ENCODE data around the gene FOXO3. TPM values are rescaled to one million over a fixed set of nuclear protein-coding genes. Genes with fewer than 3 reads are reported as not detected.
A peak's percentile ranks its signal among the peaks of the same experiment; 100 is the strongest.

FOXO3 gene
- total RNA-seq, 1 donor from 2014 or later: 32.4 TPM

DNA sequence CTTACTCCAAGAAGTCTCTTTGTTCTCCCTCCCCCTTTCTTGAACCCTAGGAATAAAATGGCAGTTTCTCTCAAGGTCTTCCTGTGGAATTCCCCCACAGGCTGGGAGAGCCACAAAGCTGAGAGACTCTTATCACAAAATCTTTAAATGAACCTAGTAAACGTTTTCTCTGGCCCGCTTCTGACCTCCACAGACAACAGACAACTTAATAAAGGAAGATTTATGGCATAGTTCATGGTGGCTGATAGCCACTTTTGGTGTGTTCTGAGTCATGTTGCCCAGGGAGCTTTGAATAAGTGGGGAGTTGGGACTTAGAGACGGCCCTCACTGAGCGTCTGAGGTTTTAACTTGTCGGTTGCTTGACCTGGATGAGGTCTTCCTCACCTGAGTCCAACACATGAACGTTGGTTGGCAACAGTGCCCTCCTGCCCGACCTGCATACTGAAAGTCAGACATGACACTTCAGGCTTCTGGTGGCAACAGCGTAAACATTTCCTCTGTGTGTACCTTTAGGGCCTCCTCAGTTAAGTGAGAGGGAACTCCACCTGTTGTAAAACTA lies 124.1 kb downstream of the FOXO3 start:
- intact Hi-C loops (cut with DNase I): no loop called here
- ATAC-seq (ENCODE audit: poor library complexity) (no peak), DNase-seq (no peak)

- ATAC-seq (ENCODE audit: poor library complexity): no peak
- DNase-seq: no peak
- intact Hi-C loops (cut with DNase I): no loop called here
Observed at GRCh38 chr6:108685970-108686369, 125.3 kb downstream of the FOXO3 start.

GRCh38 chr6:108686896-108687295 lies 126.2 kb downstream of the FOXO3 start:
- DNase-seq (no peak), ATAC-seq (ENCODE audit: poor library complexity) (no peak)
- intact Hi-C loops (cut with DNase I): no loop called here

- DNase-seq (no peak), ATAC-seq (ENCODE audit: poor library complexity) (no peak)
- intact Hi-C loops (cut with DNase I): no loop called here
Observed at GRCh38 chr6:108687921-108688320, 127.2 kb downstream of the FOXO3 start.

DNA sequence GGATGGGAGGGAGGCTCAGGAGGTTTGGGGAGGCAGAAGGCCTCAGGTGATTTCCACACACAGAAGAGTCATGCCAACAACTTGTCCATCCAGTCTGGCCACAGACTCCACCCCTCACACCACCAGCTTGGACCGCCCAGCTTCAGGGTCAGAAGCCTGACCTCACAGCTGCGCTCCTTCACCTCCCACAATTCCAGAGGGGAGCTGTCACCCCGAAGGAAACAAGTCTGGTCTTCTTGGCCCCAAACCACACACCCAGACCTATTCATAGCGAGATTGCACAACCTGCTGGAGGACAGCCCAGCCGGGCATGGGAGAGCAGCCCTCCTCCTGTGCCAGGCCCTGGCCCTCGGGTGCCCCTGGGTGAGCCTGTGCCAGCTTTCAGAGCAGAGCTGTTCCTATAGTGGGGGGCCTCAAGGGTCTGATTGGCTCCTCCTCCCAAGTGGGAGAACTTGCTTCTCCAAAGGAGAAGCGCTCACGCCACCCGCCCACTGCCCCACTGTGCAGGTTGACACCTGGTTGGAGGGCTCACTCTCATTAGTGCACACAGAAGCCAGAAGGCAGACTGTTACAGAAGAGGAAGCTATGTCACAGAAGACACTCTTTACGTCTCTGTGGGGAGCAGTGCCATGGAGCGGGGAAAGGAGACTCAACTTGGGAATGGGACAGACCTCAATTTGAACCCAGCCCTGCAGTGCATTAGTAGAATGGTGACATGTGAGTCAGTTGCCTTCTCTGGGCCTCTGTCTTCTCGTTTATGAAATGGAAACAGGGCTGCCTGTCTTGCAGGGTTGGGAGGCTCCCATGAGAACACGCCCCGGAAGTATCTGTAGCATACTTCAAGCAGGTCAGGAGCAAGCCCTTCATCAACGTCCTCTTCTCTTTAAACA lies 128.8 kb downstream of the FOXO3 start:
- intact Hi-C loops (cut with DNase I): no loop called here
- ATAC-seq (ENCODE audit: poor library complexity) (peak; percentile 94), DNase-seq (peak; percentile 93)

DNA sequence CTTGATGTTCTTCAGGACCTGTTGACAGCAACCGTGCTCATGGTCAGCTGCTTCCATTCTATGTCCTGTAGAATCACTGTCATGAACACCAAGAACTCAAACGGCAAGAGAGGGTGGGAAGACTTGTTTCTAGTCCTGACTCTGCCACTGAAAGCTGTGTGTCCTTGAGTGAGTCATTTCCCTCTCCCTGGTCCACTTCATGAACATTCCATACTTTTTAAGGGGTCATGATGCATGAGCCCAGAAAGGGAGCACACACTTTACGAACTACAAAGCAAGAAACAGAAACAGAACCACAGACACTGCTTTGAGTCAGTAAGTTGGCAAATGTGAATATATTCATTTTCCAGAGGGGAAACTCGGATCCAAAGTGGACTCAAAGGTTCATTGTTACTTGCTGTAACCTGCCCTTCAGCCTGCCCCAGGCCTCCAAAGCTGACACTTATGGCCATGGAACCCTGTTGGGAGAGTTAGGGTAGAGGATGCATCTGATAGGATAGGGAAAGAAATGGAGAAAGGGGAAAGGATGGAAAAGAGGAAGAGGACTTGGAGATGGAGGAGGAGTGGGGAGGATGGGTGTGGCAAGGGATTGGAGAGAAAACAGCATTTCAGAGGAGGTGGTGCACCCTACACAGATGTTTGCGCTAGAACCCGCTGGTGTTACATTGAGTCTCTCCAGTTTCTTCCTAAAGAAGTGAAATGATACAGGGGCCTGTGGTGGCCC lies 129.8 kb downstream of the FOXO3 start:
- intact Hi-C loops (cut with DNase I): no loop called here
- ATAC-seq (ENCODE audit: poor library complexity) (no peak), DNase-seq (no peak)

- ATAC-seq (ENCODE audit: poor library complexity): no peak
- intact Hi-C loops (cut with DNase I): no loop called here
Observed at GRCh38 chr6:108693430-108694154, 132.9 kb downstream of the FOXO3 start.

DNA sequence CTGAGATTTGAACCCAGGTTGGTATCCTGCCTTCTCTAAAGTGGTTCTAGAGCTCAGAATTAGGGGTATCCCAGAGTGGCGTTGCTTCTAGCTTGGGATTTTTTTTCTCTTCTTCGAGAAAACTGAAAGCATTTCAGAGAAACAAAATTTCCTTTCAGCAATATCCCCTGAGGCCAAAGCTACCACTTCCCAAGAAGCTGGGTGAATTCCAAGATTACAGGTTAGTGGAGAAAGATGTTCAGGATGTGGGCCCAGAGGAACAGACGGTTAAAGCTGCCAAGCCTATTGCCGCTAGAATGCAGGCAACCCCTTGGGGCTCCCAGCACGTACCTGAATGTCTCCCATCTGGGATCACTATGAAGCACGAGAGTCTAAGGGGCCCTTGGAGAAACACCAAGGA lies 134.1 kb downstream of the FOXO3 start:
- intact Hi-C loops (cut with DNase I): no loop called here
- DNase-seq (no peak), ATAC-seq (ENCODE audit: poor library complexity) (no peak)

More at GRCh38 chr6:108693430-108694154, 132.9 kb downstream of the FOXO3 start:
- no peak for DNase-seq

GRCh38 chr6:108697561-108698161 lies 136.9 kb downstream of the FOXO3 start:
- intact Hi-C loops (cut with DNase I): no loop called here
- DNase-seq (peak; percentile 55), ATAC-seq (ENCODE audit: poor library complexity) (peak; percentile 54)

GRCh38 chr6:108698593-108699289 lies 138.0 kb downstream of the FOXO3 start:
- intact Hi-C loops (cut with DNase I): no loop called here
- ATAC-seq (ENCODE audit: poor library complexity) (no peak), DNase-seq (no peak)

DNA sequence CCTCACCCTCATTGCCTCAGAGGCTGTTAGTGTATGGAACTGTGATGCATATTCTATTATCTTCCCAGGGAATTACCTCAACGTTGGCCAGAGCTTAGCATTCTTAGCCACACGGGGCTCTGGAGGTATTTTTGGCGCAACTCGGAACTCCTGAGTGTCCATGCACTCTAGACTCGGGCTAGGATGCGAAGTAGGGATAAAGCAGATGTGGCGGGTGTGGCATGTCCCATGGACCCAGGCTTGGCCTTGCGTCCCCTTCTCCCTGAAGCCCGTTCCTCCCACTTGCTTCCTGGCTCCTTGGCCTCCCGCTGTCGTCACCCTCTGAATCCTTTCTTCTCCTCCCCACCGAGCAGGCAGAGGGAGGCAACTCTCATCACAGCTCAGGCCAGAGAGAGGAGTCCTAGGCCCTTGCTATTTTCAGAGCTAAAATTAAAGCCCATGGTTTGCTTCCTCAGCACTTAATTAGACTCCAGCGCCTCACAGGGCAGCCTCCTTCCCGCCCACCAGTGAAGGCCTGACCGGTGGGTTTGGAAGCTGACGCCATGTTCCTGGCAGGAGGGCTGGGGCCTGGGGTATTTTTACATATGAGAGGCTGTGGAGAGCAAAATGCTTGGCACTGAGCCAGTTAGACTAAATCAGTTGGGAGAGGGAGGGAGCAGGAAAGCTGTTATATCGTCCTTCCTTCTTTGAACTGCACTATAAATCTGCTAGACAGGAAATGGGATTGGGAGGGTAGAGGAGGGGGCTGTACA lies 138.7 kb downstream of the FOXO3 start:
- DNase-seq: peak; percentile 66
- intact Hi-C loops (cut with DNase I): no loop called here
- ATAC-seq (ENCODE audit: poor library complexity): peak; percentile 65

- ATAC-seq (ENCODE audit: poor library complexity) (no peak), DNase-seq (no peak)
- intact Hi-C loops (cut with DNase I): no loop called here
Observed at GRCh38 chr6:108702106-108702851, 141.6 kb downstream of the FOXO3 start.

DNA sequence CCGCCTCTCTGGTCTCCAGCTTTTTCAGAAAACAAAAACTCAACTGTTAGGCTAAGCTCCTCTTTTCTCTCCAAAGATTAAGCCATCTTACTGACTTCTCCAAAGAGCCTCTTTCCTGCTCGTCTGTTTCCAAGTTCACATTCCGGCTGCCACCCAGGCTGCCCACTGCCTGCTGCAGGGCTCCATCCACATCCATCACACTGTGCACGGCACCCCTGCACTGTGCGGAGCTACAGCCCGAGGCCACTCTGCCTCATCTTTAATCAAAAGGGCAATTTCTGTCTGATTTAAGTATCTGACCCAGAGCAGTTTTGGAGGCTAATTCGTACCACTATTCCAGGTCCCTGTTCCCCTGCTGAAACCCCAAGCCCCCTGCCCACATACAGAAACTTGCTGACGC lies 145.9 kb downstream of the FOXO3 start:
- intact Hi-C loops (cut with DNase I): no loop called here
- ATAC-seq (ENCODE audit: poor library complexity) (no peak), DNase-seq (no peak)

GRCh38 chr6:108707328-108707976 lies 146.7 kb downstream of the FOXO3 start:
- DNase-seq (no peak), ATAC-seq (ENCODE audit: poor library complexity) (no peak)
- intact Hi-C loops (cut with DNase I): no loop called here

DNA sequence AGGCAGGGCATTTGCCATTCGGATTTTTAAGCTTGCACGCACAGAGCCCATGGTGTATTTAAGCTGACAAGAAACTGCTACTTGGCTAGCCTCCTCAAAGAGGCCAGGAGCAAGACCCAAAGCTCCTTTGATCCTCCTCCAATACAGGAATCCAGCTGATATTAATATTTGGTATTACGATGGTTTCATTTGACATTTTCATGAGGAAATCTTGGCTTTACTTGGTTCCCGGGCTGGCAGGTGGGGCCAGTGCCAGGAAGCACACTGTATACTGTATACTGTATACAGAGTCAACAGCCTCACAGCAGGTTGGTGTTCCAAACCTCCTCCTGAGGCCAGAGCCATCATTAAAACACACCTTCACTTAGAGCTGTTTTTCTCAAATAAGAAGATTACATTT lies 149.3 kb downstream of the FOXO3 start:
- DNase-seq: no peak
- intact Hi-C loops (cut with DNase I): no loop called here
- no peak for ATAC-seq (ENCODE audit: poor library complexity)

DNA sequence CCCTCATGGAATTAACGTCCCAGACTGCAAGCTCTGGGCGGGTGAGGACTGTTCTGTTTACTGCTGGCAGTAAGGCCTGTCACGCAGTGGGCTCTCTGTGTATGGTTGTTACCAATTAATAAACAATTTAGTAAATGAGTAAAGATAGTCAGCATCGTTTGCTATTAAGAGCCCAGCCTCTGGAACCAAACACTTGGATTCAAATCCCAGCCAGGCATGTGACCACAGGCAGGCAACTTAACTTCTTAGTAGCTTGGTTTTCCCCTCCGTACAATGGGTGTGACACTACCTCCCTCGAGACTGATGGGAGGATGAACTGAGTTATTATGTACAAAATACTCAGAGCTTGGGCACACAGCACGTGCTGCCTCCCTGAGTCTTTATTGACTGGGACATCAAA lies 149.8 kb downstream of the FOXO3 start:
- DNase-seq (no peak), ATAC-seq (ENCODE audit: poor library complexity) (no peak)
- intact Hi-C loops (cut with DNase I): no loop called here

Measured in Right ventricle myocardium superior (tissue), 1 donor.